HepG2 (cell line): ENCODE results near the gene POLE. TPM values are rescaled to one million over a fixed set of nuclear protein-coding genes. Genes with fewer than 3 reads are reported as not detected.

Source experiments
- CEBPG ChIP-seq: IDR thresholded peaks from 2 replicates; pipeline ENCODE4 v1.6.1; 2016
- MZF1 ChIP-seq: sonication (generic); formaldehyde crosslinking; IDR thresholded peaks from 2 replicates; pipeline ENCODE4 v1.8.1; 2023; ENCODE audit warnings: mild to moderate bottlenecking, missing genetic modification reagents, borderline replicate concordance
- SAFB2 ChIP-seq: sonication (generic); formaldehyde crosslinking; IDR thresholded peaks from 2 replicates; pipeline ENCODE4 v1.5.1; 2020; ENCODE audit warnings: missing genetic modification reagents, low read depth, mild to moderate bottlenecking, borderline replicate concordance
- TBX2 ChIP-seq: sonication (generic); formaldehyde crosslinking; IDR thresholded peaks from 2 replicates; pipeline ENCODE4 v1.5.0; 2020; ENCODE audit warnings: missing genetic modification reagents, mild to moderate bottlenecking, borderline replicate concordance
- XBP1 ChIP-seq: sonication (generic); formaldehyde crosslinking; IDR thresholded peaks from 2 replicates; pipeline ENCODE4 v1.5.0; 2020; ENCODE audit warnings: missing genetic modification reagents
- ZMYM4 ChIP-seq: sonication (generic); formaldehyde crosslinking; IDR thresholded peaks from 2 replicates; pipeline ENCODE4 v1.8.1; 2023; ENCODE audit warnings: mild to moderate bottlenecking, missing genetic modification reagents
- ZNF121 ChIP-seq: sonication (generic); formaldehyde crosslinking; IDR thresholded peaks from 2 replicates; pipeline ENCODE4 v1.5.0; 2020; ENCODE audit warnings: mild to moderate bottlenecking, missing genetic modification reagents
- ZNF124 ChIP-seq: sonication (generic); formaldehyde crosslinking; IDR thresholded peaks from 2 replicates; pipeline ENCODE4 v1.4.0; 2020; ENCODE audit warnings: missing genetic modification reagents
- polyA plus RNA-seq, 8 experiments: library from polyadenylated mRNA; depleted of rRNA in 3 of 8; stranded (reverse) in 7 of 8; unstranded in 1 of 8; fragments of >200 nt; fragmentation: Illumina TruSeq in 4 of 8; extraction: Trizol in 4 of 8; gene quantifications; 2 replicates each; pipeline versions ENCODE4 v1.2.1 to v1.2.3, GENCODE V29; 2011 to 2016; ENCODE audit warnings: low read depth in 4 of 8, missing spikeins in 1 of 8, mixed read lengths in 1 of 8; ENCODE audit not compliant: insufficient read depth in 1 of 8
- total RNA-seq, 5 experiments: library from RNA; depleted of rRNA; stranded (reverse); fragments of >200 nt; fragmentation: Illumina TruSeq; extraction: Trizol; gene quantifications; 2 replicates each; pipeline ENCODE4 v1.2.3, GENCODE V29; 2016; ENCODE audit warnings: low read depth in 1 of 5
- TF ChIP-seq, protein P1 (sequence below): sonication (generic); formaldehyde crosslinking; IDR thresholded peaks from 2 replicates; pipeline ENCODE4 v1.5.0; 2020; ENCODE audit warnings: mild to moderate bottlenecking, missing genetic modification reagents
- TF ChIP-seq, protein P2 (sequence below): sonication (generic); formaldehyde crosslinking; IDR thresholded peaks from 2 replicates; pipeline ENCODE4 v1.5.1; 2020; ENCODE audit warnings: missing genetic modification reagents, mild to moderate bottlenecking, borderline replicate concordance
- TF ChIP-seq, protein P3 (sequence below): IDR thresholded peaks from 2 replicates; pipeline ENCODE4 v1.6.1; 2016; ENCODE audit warnings: mild to moderate bottlenecking
- TF ChIP-seq, protein P4 (sequence below): fragments of 450-650 bp; IDR thresholded peaks from 2 replicates; pipeline ENCODE4 v1.6.1; 2016
- TF ChIP-seq, protein P5 (sequence below): sonication (generic); formaldehyde crosslinking; IDR thresholded peaks from 2 replicates; pipeline ENCODE4 v1.4.0; 2020; ENCODE audit warnings: mild to moderate bottlenecking, missing genetic modification reagents
- TF ChIP-seq, protein P6 (sequence below): sonication (generic); formaldehyde crosslinking; IDR thresholded peaks from 2 replicates; pipeline ENCODE4 v1.5.0; 2020; ENCODE audit warnings: missing genetic modification reagents
- TF ChIP-seq, protein P7 (sequence below): sonication (generic); formaldehyde crosslinking; IDR thresholded peaks from 2 replicates; pipeline ENCODE4 v1.4.0; 2020; ENCODE audit warnings: missing genetic modification reagents, borderline replicate concordance

The POLE gene
- total and polyA plus RNA-seq, 2 of the 13 experiments (the other 11 are each of a cell fraction or from before 2014, with no cell fraction given), result 25.3 to 52.2 TPM

DNA sequence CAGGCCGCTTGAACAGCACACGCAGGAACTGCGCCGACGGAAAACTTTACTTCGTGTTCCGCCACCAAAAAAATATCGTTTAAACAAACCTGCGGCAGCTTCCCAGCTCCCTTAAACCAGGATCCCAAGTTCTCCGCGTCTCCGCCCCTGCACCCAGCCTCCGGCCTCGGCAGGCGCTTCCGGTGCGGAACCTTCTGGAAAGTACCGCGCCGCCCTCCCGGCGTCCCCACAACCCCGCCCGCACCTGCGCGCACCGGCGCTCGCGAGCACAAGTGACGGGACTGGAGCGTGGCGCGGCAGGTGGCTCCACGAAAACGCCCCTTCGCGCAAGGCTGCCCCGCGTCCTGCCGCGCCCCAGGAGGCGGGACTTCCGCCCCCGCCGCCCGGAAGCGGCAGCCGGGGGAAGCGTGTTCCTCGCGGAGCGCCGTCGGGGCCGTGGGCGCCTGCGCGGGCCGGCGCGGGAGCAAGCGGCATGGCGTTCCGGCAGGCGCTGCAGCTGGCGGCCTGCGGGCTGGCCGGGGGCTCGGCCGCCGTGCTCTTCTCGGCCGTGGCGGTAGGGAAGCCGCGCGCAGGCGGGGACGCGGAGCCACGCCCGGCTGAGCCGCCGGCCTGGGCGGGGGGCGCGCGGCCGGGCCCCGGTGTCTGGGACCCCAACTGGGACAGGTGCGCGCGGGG lies 23.4 kb upstream of the POLE start, which contains the start of gene PGAM5 (continued):
- TF ChIP-seq, protein P1, sequence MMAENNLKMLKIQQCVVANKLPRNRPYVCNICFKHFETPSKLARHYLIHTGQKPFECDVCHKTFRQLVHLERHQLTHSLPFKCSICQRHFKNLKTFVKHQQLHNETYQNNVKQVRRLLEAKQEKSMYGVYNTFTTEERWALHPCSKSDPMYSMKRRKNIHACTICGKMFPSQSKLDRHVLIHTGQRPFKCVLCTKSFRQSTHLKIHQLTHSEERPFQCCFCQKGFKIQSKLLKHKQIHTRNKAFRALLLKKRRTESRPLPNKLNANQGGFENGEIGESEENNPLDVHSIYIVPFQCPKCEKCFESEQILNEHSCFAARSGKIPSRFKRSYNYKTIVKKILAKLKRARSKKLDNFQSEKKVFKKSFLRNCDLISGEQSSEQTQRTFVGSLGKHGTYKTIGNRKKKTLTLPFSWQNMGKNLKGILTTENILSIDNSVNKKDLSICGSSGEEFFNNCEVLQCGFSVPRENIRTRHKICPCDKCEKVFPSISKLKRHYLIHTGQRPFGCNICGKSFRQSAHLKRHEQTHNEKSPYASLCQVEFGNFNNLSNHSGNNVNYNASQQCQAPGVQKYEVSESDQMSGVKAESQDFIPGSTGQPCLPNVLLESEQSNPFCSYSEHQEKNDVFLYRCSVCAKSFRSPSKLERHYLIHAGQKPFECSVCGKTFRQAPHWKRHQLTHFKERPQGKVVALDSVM (CRISPR knock-in tag), result peak; percentile 55; the same call in 1 of the 2 replicates
- TF ChIP-seq ZNF124 (CRISPR knock-in tag) (0 out of 2 replicates have a peak, but pooled peaks have one; percentile 67), CEBPG (CRISPR knock-in tag) (peak; percentile 26; the same call in 1 of the 2 replicates), XBP1 (CRISPR knock-in tag) (no peak), SAFB2 (CRISPR knock-in tag) (peak; percentile 92; the same call in 1 of the 2 replicates), ZMYM4 (CRISPR knock-in tag) (0 out of 2 replicates have a peak, but pooled peaks have one; percentile 74), TBX2 (CRISPR knock-in tag) (peak; percentile 75), MZF1 (CRISPR knock-in tag) (no peak), ZNF121 (CRISPR knock-in tag) (0 out of 2 replicates have a peak, but pooled peaks have one; percentile 38)
- TF ChIP-seq, protein P2, sequence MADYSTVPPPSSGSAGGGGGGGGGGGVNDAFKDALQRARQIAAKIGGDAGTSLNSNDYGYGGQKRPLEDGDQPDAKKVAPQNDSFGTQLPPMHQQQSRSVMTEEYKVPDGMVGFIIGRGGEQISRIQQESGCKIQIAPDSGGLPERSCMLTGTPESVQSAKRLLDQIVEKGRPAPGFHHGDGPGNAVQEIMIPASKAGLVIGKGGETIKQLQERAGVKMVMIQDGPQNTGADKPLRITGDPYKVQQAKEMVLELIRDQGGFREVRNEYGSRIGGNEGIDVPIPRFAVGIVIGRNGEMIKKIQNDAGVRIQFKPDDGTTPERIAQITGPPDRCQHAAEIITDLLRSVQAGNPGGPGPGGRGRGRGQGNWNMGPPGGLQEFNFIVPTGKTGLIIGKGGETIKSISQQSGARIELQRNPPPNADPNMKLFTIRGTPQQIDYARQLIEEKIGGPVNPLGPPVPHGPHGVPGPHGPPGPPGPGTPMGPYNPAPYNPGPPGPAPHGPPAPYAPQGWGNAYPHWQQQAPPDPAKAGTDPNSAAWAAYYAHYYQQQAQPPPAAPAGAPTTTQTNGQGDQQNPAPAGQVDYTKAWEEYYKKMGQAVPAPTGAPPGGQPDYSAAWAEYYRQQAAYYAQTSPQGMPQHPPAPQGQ, result no peak
- TF ChIP-seq, protein P3, sequence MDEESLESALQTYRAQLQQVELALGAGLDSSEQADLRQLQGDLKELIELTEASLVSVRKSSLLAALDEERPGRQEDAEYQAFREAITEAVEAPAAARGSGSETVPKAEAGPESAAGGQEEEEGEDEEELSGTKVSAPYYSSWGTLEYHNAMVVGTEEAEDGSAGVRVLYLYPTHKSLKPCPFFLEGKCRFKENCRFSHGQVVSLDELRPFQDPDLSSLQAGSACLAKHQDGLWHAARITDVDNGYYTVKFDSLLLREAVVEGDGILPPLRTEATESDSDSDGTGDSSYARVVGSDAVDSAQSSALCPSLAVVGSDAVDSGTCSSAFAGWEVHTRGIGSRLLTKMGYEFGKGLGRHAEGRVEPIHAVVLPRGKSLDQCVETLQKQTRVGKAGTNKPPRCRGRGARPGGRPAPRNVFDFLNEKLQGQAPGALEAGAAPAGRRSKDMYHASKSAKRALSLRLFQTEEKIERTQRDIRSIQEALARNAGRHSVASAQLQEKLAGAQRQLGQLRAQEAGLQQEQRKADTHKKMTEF, result peak; percentile 85; the same call in 1 of the 2 replicates
- TF ChIP-seq, protein P4, sequence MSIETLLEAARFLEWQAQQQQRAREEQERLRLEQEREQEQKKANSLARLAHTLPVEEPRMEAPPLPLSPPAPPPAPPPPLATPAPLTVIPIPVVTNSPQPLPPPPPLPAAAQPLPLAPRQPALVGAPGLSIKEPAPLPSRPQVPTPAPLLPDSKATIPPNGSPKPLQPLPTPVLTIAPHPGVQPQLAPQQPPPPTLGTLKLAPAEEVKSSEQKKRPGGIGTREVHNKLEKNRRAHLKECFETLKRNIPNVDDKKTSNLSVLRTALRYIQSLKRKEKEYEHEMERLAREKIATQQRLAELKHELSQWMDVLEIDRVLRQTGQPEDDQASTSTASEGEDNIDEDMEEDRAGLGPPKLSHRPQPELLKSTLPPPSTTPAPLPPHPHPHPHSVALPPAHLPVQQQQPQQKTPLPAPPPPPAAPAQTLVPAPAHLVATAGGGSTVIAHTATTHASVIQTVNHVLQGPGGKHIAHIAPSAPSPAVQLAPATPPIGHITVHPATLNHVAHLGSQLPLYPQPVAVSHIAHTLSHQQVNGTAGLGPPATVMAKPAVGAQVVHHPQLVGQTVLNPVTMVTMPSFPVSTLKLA, result 0 out of 2 replicates have a peak, but pooled peaks have one; percentile 8
- TF ChIP-seq, protein P5, sequence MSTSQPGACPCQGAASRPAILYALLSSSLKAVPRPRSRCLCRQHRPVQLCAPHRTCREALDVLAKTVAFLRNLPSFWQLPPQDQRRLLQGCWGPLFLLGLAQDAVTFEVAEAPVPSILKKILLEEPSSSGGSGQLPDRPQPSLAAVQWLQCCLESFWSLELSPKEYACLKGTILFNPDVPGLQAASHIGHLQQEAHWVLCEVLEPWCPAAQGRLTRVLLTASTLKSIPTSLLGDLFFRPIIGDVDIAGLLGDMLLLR (CRISPR knock-in tag), result peak; percentile 72; the same call in 1 of the 2 replicates
- TF ChIP-seq, protein P6, sequence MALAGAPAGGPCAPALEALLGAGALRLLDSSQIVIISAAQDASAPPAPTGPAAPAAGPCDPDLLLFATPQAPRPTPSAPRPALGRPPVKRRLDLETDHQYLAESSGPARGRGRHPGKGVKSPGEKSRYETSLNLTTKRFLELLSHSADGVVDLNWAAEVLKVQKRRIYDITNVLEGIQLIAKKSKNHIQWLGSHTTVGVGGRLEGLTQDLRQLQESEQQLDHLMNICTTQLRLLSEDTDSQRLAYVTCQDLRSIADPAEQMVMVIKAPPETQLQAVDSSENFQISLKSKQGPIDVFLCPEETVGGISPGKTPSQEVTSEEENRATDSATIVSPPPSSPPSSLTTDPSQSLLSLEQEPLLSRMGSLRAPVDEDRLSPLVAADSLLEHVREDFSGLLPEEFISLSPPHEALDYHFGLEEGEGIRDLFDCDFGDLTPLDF (CRISPR knock-in tag), result peak; percentile 79
- TF ChIP-seq, protein P7, sequence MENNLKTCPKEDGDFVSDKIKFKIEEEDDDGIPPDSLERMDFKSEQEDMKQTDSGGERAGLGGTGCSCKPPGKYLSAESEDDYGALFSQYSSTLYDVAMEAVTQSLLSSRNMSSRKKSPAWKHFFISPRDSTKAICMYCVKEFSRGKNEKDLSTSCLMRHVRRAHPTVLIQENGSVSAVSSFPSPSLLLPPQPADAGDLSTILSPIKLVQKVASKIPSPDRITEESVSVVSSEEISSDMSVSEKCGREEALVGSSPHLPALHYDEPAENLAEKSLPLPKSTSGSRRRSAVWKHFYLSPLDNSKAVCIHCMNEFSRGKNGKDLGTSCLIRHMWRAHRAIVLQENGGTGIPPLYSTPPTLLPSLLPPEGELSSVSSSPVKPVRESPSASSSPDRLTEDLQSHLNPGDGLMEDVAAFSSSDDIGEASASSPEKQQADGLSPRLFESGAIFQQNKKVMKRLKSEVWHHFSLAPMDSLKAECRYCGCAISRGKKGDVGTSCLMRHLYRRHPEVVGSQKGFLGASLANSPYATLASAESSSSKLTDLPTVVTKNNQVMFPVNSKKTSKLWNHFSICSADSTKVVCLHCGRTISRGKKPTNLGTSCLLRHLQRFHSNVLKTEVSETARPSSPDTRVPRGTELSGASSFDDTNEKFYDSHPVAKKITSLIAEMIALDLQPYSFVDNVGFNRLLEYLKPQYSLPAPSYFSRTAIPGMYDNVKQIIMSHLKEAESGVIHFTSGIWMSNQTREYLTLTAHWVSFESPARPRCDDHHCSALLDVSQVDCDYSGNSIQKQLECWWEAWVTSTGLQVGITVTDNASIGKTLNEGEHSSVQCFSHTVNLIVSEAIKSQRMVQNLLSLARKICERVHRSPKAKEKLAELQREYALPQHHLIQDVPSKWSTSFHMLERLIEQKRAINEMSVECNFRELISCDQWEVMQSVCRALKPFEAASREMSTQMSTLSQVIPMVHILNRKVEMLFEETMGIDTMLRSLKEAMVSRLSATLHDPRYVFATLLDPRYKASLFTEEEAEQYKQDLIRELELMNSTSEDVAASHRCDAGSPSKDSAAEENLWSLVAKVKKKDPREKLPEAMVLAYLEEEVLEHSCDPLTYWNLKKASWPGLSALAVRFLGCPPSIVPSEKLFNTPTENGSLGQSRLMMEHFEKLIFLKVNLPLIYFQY (CRISPR knock-in tag), result peak; percentile 57; the same call in 1 of the 2 replicates
